ENCODE results near the gene NEGR1. TPM values are rescaled to one million over a fixed set of nuclear protein-coding genes. Genes with fewer than 3 reads are reported as not detected.

NEGR1 gene
- total RNA-seq, 2 donors from 2014 or later = not detected

DNA sequence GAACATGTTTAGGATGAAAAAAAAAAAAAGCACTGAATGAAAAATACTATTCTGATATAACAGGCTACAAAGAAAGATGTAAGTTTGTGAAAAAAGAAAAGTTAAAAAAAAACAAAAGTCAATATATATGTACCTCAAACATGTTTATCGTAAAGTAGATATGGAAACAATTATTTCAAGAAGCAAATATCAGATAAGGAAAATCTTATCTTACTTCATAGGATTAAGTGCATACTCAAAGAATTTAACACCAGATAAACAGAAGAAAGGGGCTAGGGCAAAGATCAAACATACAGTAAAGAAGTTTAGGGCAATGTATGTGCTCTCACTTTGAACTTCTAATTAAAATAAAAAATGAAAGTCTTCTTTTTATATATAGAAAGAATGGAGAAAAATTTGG, 75.3 kb downstream of the NEGR1 start:
- H3K36me3 Mint-ChIP-seq = no peaks in the 10 kb centered on the region
- no peak overlapping the region for H3K4me3 Mint-ChIP-seq
- DNase-seq (ENCODE audit: low spot score) = no peak
- peaks cover 4% of the 10 kb centered on the region for H3K9me3 Mint-ChIP-seq
- no peak overlapping the region for H3K27ac Mint-ChIP-seq
- no peak for ATAC-seq
- no peaks in the 10 kb centered on the region for H3K27me3 Mint-ChIP-seq
- H3K4me1 Mint-ChIP-seq (ENCODE audit: low read depth in 2 of 2) = no peaks in the 10 kb centered on the region

DNA sequence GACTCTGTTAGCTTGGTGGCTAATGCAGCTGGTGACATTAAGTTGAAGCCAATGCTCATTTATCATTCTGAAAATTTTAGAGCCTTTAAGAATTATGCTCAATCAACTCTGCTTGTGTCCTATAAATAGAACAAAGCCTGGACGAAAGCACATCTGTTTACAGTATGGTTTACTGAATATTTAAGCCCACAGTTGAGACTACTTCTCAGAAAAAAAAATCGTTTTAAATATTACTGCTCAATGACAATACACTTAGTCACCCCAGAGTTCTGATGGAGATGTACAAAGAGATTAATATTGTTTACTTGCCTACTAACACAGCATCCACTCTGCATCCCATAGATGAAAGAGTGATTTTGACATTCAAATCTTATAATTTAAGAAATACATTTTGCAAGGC, 79.6 kb downstream of the NEGR1 start:
- Mint-ChIP-seq H3K4me1 (ENCODE audit: low read depth in 2 of 2) (no peaks in the 10 kb centered on the region), H3K27me3 (no peaks in the 10 kb centered on the region), H3K36me3 (no peaks in the 10 kb centered on the region), H3K9me3 (peaks cover 7% of the 10 kb centered on the region), H3K4me3 (no peak overlapping the region), H3K27ac (no peak overlapping the region)
- DNase-seq (ENCODE audit: low spot score) (no peak), ATAC-seq (no peak)

DNA sequence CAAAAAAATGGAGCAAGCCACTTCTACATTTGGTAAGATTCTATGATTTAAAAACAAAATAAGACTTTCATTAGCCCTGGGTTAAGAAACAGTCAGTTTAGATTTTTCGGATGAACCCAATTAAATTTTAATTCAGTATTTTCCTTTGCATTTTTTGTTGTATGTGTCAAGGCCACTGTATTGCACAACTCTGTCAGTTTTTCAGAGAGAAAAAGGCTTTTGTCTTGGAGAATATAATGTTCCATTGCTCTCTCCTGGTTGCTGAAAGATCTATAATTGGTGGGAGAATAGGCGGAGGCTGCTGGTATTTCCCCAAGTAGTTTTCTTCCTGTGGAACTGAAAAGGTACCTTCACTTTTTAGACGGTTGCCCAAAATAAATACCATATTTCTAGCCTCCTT, 84.6 kb downstream of the NEGR1 start:
- no peaks in the 10 kb centered on the region for H3K36me3 Mint-ChIP-seq
- H3K27ac Mint-ChIP-seq = no peak overlapping the region
- H3K9me3 Mint-ChIP-seq = peaks cover 3% of the 10 kb centered on the region
- no peaks in the 10 kb centered on the region for H3K4me1 Mint-ChIP-seq (ENCODE audit: low read depth in 2 of 2)
- ATAC-seq (no peak), DNase-seq (ENCODE audit: low spot score) (no peak)
- H3K27me3 Mint-ChIP-seq = no peaks in the 10 kb centered on the region
- no peak overlapping the region for H3K4me3 Mint-ChIP-seq

DNA sequence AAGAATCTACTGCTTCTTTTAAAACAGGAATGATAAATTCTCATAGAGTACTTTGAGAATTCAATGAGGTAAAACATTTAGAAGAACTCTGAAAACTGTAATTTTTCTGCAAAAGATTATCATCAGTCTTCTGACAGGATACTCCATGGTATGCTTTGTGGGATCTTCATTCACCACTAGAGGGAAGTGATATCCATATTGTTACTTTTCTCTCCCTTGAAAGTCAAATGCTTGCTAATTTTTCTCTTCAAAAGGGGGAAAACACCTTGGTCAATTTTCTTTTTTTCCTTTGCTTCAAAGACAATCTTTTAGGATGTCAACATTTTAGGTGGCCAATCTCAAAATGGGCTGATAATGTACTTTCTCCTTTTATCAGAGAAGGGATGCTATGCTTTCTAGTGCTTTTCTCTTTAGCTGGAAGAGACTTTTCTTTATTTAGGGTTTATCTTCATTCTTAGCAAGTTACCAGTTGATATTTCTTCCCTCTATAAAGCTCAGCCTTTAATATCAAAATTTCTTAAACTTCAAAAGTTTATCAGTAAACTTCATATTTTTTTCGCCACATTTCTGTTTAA, 95.5 kb downstream of the NEGR1 start:
- no peak overlapping the region for H3K27ac Mint-ChIP-seq
- DNase-seq (ENCODE audit: low spot score) (no peak), ATAC-seq (no peak)
- no peaks in the 10 kb centered on the region for H3K36me3 Mint-ChIP-seq
- H3K27me3 Mint-ChIP-seq = no peaks in the 10 kb centered on the region
- no peak overlapping the region for H3K4me3 Mint-ChIP-seq
- H3K9me3 Mint-ChIP-seq = no peaks in the 10 kb centered on the region
- no peaks in the 10 kb centered on the region for H3K4me1 Mint-ChIP-seq (ENCODE audit: low read depth in 2 of 2)

DNA sequence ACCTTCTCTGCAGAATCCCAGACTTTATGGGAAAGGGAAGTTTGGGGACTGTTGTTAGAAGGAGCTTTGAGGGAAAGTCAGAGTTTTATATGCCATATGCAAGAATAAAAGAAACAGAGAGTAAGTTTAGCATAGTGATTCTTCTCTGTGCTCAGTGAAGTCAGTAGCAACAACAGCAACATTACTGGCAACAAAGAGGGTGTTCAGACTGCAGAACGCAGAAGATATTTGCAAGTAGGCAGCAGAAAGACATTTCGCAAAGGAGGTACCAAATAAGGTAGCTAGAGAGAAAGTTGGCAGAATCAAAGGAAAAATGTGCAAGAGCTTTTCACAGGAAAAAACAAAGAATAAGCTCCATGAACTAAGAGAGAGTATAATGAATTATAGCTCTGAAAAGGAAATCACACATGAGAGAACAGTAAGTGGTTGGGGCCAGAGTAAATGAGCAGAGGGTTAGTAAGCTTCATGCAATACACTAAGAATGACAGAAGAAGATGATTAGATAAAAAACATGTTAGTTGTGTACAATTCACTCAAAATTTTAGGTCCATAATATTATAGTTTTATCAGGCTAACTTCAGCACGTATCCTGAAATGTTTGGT, 98.1 kb downstream of the NEGR1 start:
- H3K9me3 Mint-ChIP-seq = no peaks in the 10 kb centered on the region
- DNase-seq (ENCODE audit: low spot score) = no peak
- H3K4me3 Mint-ChIP-seq = no peak overlapping the region
- no peak overlapping the region for H3K27ac Mint-ChIP-seq
- no peaks in the 10 kb centered on the region for H3K4me1 Mint-ChIP-seq (ENCODE audit: low read depth in 2 of 2)
- no peak for ATAC-seq
- no peaks in the 10 kb centered on the region for H3K36me3 Mint-ChIP-seq
- no peaks in the 10 kb centered on the region for H3K27me3 Mint-ChIP-seq

DNA sequence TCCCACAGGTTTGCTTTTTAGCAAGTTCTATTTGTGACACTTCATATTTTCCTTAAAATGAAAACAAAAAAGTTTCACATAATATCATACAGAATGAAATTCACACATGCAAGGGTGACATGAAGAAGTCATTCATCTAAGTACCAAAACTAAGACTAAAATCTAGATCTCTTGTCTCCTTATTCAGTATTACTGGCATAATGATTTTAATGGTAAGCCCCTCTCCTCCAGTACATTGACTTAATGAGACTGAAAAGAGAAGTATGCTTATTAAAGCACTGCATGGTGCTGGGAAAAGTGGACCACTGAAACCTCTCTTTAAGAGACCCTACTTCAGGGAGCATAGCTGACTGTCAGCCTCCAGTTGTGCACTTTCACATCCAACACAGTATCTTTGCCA, 99.5 kb downstream of the NEGR1 start:
- DNase-seq (ENCODE audit: low spot score) (no peak), ATAC-seq (no peak)
- H3K36me3 Mint-ChIP-seq = no peaks in the 10 kb centered on the region
- no peaks in the 10 kb centered on the region for H3K4me1 Mint-ChIP-seq (ENCODE audit: low read depth in 2 of 2)
- no peak overlapping the region for H3K4me3 Mint-ChIP-seq
- no peaks in the 10 kb centered on the region for H3K9me3 Mint-ChIP-seq
- no peaks in the 10 kb centered on the region for H3K27me3 Mint-ChIP-seq
- no peak overlapping the region for H3K27ac Mint-ChIP-seq

DNA sequence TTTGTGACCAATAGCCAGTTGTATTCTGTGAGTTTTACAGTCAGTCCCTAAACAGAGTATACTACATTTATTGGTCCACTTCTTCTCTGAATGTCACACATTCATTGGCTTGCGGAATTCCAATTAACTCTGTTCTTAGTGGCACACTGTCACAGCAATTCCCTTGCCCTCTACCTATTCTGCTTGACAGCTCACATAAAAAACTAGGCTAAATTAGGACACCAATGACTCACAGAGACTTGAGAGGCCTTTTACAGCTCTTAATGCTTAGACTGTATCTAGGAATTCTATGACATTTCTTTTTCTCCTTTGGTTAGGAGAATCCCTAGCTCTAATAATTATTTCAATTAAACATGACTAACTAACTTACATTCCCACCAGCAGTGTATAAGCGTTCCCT, 104.1 kb downstream of the NEGR1 start:
- H3K4me1 Mint-ChIP-seq (ENCODE audit: low read depth in 2 of 2) = no peaks in the 10 kb centered on the region
- ATAC-seq (no peak), DNase-seq (ENCODE audit: low spot score) (no peak)
- H3K36me3 Mint-ChIP-seq = no peaks in the 10 kb centered on the region
- no peak overlapping the region for H3K27ac Mint-ChIP-seq
- peaks cover 3% of the 10 kb centered on the region for H3K9me3 Mint-ChIP-seq
- H3K27me3 Mint-ChIP-seq = no peaks in the 10 kb centered on the region
- no peak overlapping the region for H3K4me3 Mint-ChIP-seq

DNA sequence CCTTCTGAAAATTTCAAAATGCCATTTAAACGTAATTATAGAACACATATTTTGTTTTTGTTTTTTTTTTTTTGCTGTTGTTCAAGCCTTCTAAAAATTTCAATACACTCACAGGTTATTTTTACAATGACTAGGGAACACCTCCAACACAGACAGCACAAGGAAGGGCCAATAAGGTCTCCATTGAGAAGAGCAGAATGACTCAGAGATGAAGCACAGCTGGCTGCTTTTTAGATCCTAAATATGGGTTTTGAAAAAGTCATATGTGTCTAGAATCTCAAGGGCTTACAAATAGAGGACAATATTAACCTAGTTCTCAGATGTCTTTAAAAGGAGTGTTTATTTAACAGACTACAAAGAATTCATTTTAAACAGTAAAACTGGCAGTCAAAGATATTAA, 104.6 kb downstream of the NEGR1 start:
- Mint-ChIP-seq H3K4me1 (ENCODE audit: low read depth in 2 of 2) (no peaks in the 10 kb centered on the region), H3K4me3 (no peak overlapping the region), H3K27me3 (no peaks in the 10 kb centered on the region), H3K36me3 (no peaks in the 10 kb centered on the region), H3K9me3 (peaks cover 3% of the 10 kb centered on the region), H3K27ac (no peak overlapping the region)
- ATAC-seq (no peak), DNase-seq (ENCODE audit: low spot score) (no peak)

DNA sequence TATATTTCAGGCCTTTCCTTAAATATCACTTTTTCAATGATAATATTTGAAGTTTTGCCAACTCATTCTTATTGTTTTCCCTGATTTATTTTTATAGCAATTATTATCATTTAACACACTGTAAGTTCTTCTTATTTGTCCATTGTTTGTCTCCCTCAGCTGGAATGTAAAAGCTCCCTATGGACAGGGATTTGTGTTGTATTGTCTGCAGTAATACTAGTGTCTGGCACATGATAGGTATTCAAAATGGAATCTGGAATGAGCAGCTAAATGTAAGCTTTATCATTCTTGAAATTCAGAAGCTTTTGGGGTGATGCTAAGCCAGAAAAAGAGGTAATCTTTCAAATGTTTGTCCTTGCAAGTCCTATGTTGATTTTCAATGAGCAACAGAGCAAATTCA, 112.1 kb downstream of the NEGR1 start:
- Mint-ChIP-seq H3K27ac (no peak overlapping the region), H3K4me3 (no peak overlapping the region), H3K9me3 (no peaks in the 10 kb centered on the region), H3K36me3 (no peaks in the 10 kb centered on the region), H3K4me1 (ENCODE audit: low read depth in 2 of 2) (no peaks in the 10 kb centered on the region), H3K27me3 (no peaks in the 10 kb centered on the region)
- DNase-seq (ENCODE audit: low spot score) = no peak
- no peak for ATAC-seq

DNA sequence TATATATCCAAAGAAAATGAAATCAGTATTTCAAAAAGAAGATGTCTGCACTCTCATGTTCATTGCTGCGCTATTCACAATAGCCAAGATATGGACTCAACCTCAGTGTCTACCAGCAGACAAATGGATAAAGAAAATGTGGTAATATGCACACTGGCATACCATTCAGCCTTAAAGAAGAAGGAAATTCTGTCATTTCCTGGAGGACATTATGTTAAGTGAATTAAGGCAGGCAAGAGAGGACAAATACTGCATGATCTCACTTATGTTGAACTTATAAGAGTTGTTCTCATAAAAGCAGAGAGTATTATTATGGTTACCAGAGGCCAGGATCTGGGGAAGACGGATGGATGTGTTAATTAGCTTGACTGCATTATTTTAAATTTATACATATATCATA, 115.9 kb downstream of the NEGR1 start:
- ATAC-seq = no peak
- H3K36me3 Mint-ChIP-seq = no peaks in the 10 kb centered on the region

DNA sequence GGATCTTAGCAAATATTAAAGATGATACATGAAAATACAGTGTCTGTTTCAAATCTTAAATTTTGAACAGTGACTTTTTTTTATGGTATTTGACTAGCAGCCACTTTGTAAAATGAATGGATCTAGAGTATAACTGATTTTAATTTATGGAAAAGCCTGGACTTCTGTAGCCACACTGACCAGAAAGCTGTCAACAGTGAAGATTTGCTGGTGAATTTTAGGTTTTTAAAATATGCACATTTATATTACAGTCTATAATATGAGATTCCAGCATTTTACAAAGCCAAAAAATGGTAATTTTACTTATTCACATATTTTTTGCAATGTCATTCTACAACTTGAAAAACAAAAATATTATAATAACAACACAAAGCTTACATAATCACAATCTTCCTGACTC, 131.8 kb downstream of the NEGR1 start:
- Mint-ChIP-seq H3K27me3 (no peaks in the 10 kb centered on the region), H3K4me3 (no peak overlapping the region), H3K9me3 (peaks cover 15% of the 10 kb centered on the region), H3K27ac (no peak overlapping the region), H3K36me3 (no peaks in the 10 kb centered on the region), H3K4me1 (ENCODE audit: low read depth in 2 of 2) (no peaks in the 10 kb centered on the region)
- DNase-seq (ENCODE audit: low spot score) (no peak), ATAC-seq (no peak)

More for the DNA sequence above, 115.9 kb downstream of the NEGR1 start:
- Mint-ChIP-seq H3K27ac (no peak overlapping the region), H3K4me3 (no peak overlapping the region), H3K27me3 (no peaks in the 10 kb centered on the region), H3K4me1 (ENCODE audit: low read depth in 2 of 2) (no peaks in the 10 kb centered on the region), H3K9me3 (no peaks in the 10 kb centered on the region)
- no peak for DNase-seq (ENCODE audit: low spot score)

DNA sequence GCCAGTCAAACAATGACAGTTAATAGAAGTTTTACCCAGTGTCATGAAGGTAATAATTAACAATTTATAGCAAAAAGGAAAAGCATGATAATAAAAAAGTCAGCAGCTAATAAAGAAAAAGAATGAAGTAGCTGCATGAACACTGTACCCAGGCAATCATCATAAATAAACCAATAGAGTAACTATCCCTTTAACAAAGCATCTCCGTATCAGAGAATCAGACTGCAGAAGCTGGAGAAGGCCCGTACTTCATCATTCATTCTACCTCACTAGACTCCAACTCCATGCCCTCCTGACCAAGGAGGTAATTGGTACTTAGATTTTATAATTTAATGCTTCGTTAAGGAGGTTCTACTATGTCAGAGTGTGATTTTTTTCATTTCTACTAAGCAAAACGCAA, 140.5 kb downstream of the NEGR1 start:
- no peaks in the 10 kb centered on the region for H3K36me3 Mint-ChIP-seq
- DNase-seq (ENCODE audit: low spot score) (no peak), ATAC-seq (no peak)
- no peak overlapping the region for H3K27ac Mint-ChIP-seq
- H3K9me3 Mint-ChIP-seq = peaks cover 4% of the 10 kb centered on the region
- no peaks in the 10 kb centered on the region for H3K27me3 Mint-ChIP-seq
- H3K4me1 Mint-ChIP-seq (ENCODE audit: low read depth in 2 of 2) = no peaks in the 10 kb centered on the region
- H3K4me3 Mint-ChIP-seq = no peak overlapping the region

DNA sequence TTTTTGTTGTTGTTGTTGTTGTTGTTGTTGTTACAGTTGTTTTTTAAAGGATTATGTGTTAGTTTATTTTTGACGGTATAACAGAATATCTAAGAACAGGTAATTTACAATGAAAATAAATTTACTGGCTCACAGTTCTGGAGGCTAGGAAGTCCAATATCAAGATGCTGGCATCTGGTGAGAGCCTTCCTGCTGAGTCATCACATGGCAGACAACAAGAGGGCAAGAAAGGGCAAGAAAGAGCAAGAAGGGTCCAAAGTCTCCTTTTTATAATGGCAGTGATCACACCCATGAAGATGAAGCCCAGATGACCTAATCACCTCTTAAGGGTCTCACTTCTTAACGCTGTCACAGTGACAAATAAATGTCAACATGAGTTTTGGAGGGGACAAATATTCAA, 142.1 kb downstream of the NEGR1 start:
- DNase-seq (ENCODE audit: low spot score) = no peak
- H3K4me1 Mint-ChIP-seq (ENCODE audit: low read depth in 2 of 2) = no peaks in the 10 kb centered on the region
- peaks cover 4% of the 10 kb centered on the region for H3K9me3 Mint-ChIP-seq
- no peak for ATAC-seq
- H3K36me3 Mint-ChIP-seq = no peaks in the 10 kb centered on the region
- H3K27ac Mint-ChIP-seq = no peak overlapping the region
- H3K4me3 Mint-ChIP-seq = no peak overlapping the region
- H3K27me3 Mint-ChIP-seq = no peaks in the 10 kb centered on the region

DNA sequence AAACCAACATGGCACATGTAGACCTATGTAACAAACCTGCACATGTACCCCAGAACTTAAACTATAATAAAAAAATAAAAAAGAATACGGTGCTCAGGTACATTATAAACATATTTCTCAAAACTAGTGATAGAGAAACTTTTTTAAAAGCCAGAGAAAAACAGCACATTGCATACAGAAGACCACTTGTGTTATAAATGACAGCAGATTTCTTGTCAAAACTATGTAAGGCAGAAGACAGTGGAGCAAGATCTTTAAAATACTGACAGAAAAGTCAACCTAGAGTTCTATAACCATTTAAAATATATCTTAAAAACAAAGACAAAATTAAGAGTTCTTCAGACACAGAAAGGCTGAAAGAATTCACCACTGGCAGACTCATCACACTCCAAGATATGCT, 144.7 kb downstream of the NEGR1 start:
- Mint-ChIP-seq H3K4me3 (no peak overlapping the region), H3K27ac (no peak overlapping the region), H3K27me3 (no peaks in the 10 kb centered on the region), H3K36me3 (no peaks in the 10 kb centered on the region), H3K9me3 (peaks cover 4% of the 10 kb centered on the region), H3K4me1 (ENCODE audit: low read depth in 2 of 2) (no peaks in the 10 kb centered on the region)
- no peak for DNase-seq (ENCODE audit: low spot score)
- no peak for ATAC-seq

DNA sequence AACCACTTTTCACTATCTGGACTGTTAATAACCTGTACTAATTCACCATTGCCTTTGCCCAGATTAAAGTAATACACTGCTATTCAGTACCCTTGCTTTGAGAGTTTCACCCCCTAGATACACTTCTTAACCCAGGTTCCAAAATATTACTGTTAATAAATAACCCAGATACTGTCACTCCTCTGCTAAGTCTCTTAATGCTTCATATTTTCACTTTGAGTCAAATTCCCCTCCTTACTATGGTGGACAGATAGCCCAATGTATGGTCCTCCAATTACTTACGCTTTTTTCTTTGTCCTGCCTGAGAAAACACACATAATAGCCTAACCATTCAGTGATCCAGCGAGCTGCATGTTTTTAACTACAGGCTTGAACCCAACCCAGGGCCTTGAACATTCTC, 152.5 kb downstream of the NEGR1 start:
- ATAC-seq (no peak), DNase-seq (ENCODE audit: low spot score) (no peak)
- Mint-ChIP-seq H3K27me3 (no peaks in the 10 kb centered on the region), H3K4me3 (no peak overlapping the region), H3K27ac (no peak overlapping the region), H3K9me3 (peaks cover 4% of the 10 kb centered on the region), H3K4me1 (ENCODE audit: low read depth in 2 of 2) (no peaks in the 10 kb centered on the region), H3K36me3 (no peaks in the 10 kb centered on the region)

All from natural killer cell treated with Interleukin-12 subunit alpha and Interleukin-12 subunit beta and Interleukin-15 and Interleukin-18, amount 100 ng/mL, for 72 hours (primary cell).